SK-N-MC (cell line): ENCODE data around the gene HSPA2.

ENCODE experiments used
- EZH2 ChIP-seq: fragments of 200-600 bp; sonication (generic); IDR thresholded peaks from one replicate; pipeline ENCODE4 v1.6.1; 2017; ENCODE audit warnings: antibody characterized with exemption
- FOXP2 ChIP-seq: optimal IDR thresholded peaks from 2 replicates; pipeline ENCODE3; 2011; ENCODE audit warnings: mild to moderate bottlenecking, moderate library complexity; ENCODE audit not compliant: insufficient read depth; ENCODE audit errors: extremely low read length, control extremely low read depth

DNA sequence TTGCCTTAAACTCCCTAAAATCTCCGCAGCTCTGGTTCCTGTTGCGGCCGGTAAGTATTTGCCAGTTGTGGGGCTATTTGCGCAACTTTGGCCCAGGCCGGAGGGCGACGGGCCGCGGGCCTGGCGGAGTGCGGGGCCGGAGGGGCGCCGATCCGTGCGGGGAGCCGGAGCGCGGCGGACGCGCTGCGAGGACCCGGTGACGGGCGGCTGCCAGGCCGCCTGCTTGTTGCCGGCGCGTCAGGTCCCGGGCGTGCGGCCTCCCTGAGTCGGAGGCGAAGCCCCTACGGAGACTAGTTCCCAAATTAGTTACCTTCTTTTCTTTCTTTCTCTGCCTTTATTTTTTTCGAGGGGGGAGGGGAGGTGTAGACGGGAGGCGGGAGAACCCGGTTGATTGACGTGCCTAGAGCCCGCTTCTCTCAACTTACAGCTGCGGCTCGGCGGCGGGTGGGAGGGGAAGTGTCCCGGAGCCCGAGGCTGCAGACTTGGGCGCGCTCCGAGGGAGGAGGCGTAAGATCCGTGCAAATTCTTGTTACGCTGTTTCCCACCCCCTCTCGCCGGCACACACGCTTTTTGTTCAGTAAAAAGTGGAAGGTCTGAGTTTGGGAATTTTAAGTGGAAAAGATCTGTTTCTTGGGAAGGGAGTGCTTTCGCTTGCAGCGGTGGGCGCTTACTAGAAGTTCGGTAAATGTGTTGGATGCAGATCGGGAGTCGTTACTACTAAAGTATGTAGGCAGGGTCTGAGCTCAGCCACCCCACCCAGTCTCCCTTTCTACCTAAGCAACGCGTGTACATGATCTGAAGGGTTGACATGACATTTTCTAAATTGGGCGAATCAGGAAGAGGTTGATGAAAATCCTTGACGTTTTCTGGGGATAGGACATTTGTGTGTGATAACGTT lies 35.4 kb upstream of the HSPA2 start:
- TF ChIP-seq EZH2 (no peak), FOXP2 (no peak)
